HG03460 (cell line): Measurements from ENCODE around the gene ITGA2.

Source experiments
- ATAC-seq: cut with Tn5 transposase; IDR thresholded peaks from one replicate; pipeline ENCODE4 v1.9.1; 2021; ENCODE audit not compliant: unreplicated experiment

Gene ITGA2

GRCh38 chr5:53133020-53133419 is 143.9 kb downstream of the ITGA2 start:
- ATAC-seq, result no peak
